ENCODE results near the gene MSI2.

DNA sequence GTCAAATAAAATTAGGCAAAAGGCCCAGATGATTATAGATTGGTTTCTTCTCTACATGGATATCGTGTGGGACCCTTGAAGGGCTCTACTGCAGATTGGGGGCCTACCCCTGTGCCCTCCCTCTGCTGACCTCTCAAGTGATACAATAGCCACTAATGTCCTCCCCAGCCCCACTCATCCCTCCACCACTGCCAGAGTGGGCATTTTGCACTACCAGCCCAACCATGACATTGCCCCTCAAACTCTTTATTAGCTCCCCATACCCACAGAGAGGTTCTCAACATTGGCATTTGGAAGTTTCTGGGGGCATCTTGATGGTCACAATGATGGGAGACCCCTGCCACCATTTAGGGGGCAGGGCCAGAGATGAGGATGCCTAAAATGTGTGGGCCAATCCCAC, 446.9 kb downstream of the MSI2 start:
- TF ChIP-seq, protein P1, sequence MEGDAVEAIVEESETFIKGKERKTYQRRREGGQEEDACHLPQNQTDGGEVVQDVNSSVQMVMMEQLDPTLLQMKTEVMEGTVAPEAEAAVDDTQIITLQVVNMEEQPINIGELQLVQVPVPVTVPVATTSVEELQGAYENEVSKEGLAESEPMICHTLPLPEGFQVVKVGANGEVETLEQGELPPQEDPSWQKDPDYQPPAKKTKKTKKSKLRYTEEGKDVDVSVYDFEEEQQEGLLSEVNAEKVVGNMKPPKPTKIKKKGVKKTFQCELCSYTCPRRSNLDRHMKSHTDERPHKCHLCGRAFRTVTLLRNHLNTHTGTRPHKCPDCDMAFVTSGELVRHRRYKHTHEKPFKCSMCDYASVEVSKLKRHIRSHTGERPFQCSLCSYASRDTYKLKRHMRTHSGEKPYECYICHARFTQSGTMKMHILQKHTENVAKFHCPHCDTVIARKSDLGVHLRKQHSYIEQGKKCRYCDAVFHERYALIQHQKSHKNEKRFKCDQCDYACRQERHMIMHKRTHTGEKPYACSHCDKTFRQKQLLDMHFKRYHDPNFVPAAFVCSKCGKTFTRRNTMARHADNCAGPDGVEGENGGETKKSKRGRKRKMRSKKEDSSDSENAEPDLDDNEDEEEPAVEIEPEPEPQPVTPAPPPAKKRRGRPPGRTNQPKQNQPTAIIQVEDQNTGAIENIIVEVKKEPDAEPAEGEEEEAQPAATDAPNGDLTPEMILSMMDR (IDR thresholded peaks at IDR 0.05), result no peak
- TF ChIP-seq EZH2 (IDR thresholded peaks at IDR 0.05; ENCODE audit: borderline replicate concordance, insufficient read depth, low read depth, low read length, poor library complexity, severe bottlenecking), result no peak

Data from B cell (primary cell).